Astrocyte (in vitro differentiated cells and primary cell): ENCODE measurements around the gene RAB8B. TPM values are rescaled to one million over a fixed set of nuclear protein-coding genes. Genes with fewer than 3 reads are reported as not detected.
A peak's percentile ranks its signal among the peaks of the same experiment; 100 is the strongest.

Experiments used
- DNase-seq: peaks from one replicate; pipeline ENCODE4 v3.0.0-alpha.2; 2010; ENCODE audit warnings: low read depth
- FAIRE-seq: peaks from 2 replicates; lab custom pipeline; 2011; peaks lifted over from hg19 to GRCh38; lab: Jason Lieb, UNC
- H2AFZ ChIP-seq: 2 replicates; pipeline ENCODE4 v1.6.0; 2012; ENCODE audit warnings: low read depth, low read length, inconsistent platforms
- H3K27ac ChIP-seq: 2 replicates; pipeline ENCODE4 v1.5.1; 2011; ENCODE audit warnings: low read depth, low read length, inconsistent platforms
- H3K27me3 ChIP-seq: 2 replicates; pipeline ENCODE4 v1.6.0; 2011; ENCODE audit warnings: low read length, inconsistent platforms; ENCODE audit not compliant: insufficient read depth
- H3K36me3 ChIP-seq: 2 replicates; pipeline ENCODE4 v1.5.1; 2011; ENCODE audit warnings: low read length, inconsistent platforms; ENCODE audit not compliant: insufficient read depth
- H3K4me1 ChIP-seq: 2 replicates; pipeline ENCODE4 v1.5.1; 2011; ENCODE audit warnings: low read length, inconsistent platforms; ENCODE audit not compliant: insufficient read depth
- H3K4me2 ChIP-seq: 2 replicates; pipeline ENCODE4 v1.6.0; 2012; ENCODE audit warnings: low read length, inconsistent platforms
- H3K4me3 ChIP-seq: 2 replicates; pipeline ENCODE4 v1.5.1; 2011; ENCODE audit warnings: low read depth, mild to moderate bottlenecking, low read length, inconsistent platforms; ENCODE audit not compliant: insufficient read depth
- H3K79me2 ChIP-seq: 2 replicates; pipeline ENCODE4 v1.6.0; 2012; ENCODE audit warnings: mild to moderate bottlenecking, low read length, inconsistent platforms; ENCODE audit not compliant: insufficient read depth
- H3K9ac ChIP-seq: 2 replicates; pipeline ENCODE4 v1.6.0; 2012; ENCODE audit warnings: mild to moderate bottlenecking, low read length, inconsistent platforms
- H3K9me3 ChIP-seq: 2 replicates; pipeline ENCODE4 v1.5.1; 2012; ENCODE audit warnings: low read depth, mild to moderate bottlenecking, low read length, inconsistent platforms; ENCODE audit not compliant: insufficient read depth
- H4K20me1 ChIP-seq: 2 replicates; pipeline ENCODE4 v1.6.0; 2012; ENCODE audit warnings: low read length, inconsistent platforms; ENCODE audit not compliant: insufficient read depth
- H3K27ac Mint-ChIP-seq: one replicate; pipeline ENCODE4 v1.8.0; 2021; ENCODE audit warnings: mild to moderate bottlenecking, mixed read lengths; ENCODE audit not compliant: unreplicated experiment
- H3K27me3 Mint-ChIP-seq: one replicate; pipeline ENCODE4 v1.8.0; 2021; ENCODE audit warnings: low read depth, mixed read lengths; ENCODE audit not compliant: unreplicated experiment
- H3K36me3 Mint-ChIP-seq: one replicate; pipeline ENCODE4 v1.8.0; 2021; ENCODE audit warnings: low read depth, mixed read lengths; ENCODE audit not compliant: unreplicated experiment
- H3K4me1 Mint-ChIP-seq: one replicate; pipeline ENCODE4 v1.8.0; 2021; ENCODE audit warnings: low read depth, mixed read lengths; ENCODE audit not compliant: unreplicated experiment
- H3K4me3 Mint-ChIP-seq: one replicate; pipeline ENCODE4 v1.8.0; 2021; ENCODE audit warnings: mild to moderate bottlenecking, moderate library complexity, mixed read lengths; ENCODE audit not compliant: unreplicated experiment
- H3K9me3 Mint-ChIP-seq: one replicate; pipeline ENCODE4 v1.8.0; 2021; ENCODE audit warnings: mild to moderate bottlenecking, mixed read lengths; ENCODE audit not compliant: unreplicated experiment
- CTCF ChIP-seq: IDR thresholded peaks from 2 replicates; pipeline ENCODE4 v1.5.1; 2011; ENCODE audit warnings: low read depth, mild to moderate bottlenecking, inconsistent platforms, low read length, moderate library complexity; ENCODE audit not compliant: insufficient read depth
- EZH2 ChIP-seq: IDR thresholded peaks from 2 replicates; pipeline ENCODE4 v1.6.1; 2012; ENCODE audit warnings: mild to moderate bottlenecking, low read length, inconsistent platforms; ENCODE audit not compliant: insufficient read depth
- total RNA-seq: library from RNA; stranded (reverse); gene quantifications from 2 replicates; pipeline ENCODE4 v1.2.1, GENCODE V29; 2021

Gene RAB8B
- total RNA-seq, 1 donor from 2014 or later: 49.3 TPM

DNA sequence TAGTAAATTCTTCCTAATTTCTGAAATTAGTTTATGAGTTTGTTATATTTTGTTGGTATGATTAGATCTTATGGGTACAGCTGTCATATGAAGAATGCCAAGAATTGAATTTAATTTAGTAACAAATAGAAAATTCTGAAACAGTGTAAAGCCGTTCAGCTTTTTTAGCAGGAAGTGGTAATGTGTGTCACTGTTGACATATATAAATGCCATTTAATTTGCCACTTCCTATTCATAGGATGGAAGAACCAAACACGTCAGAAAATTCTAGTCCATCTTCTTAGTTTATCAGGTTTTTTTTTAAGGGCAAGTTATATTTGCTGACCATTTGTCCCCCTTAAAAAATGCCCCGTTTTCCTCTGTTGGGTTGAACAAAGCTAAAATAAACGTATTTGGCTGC is 43.0 kb downstream of the RAB8B start:
- peaks cover 52% of the 10 kb centered on the region for H3K4me1 Mint-ChIP-seq

DNA sequence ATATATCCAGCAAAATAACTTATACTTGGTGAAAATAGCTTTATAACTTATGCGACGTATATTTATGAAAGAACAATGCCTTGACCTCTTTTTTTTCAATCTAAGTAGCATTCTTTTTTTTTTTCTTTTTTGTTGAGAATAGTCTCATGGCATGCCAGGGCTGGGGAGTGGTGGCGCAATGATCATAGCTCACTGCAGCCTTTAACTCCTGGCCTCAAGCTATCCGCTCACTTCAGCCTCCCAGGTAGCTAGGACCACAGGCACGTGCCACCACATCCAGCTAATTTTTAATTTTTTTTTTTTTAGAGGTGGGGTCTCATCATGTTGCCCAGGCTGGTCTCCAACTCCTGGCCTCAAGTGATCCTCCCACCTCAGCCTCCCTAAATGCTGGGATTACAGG is 43.5 kb downstream of the RAB8B start:
- Mint-ChIP-seq H3K27me3 (no peaks in the 10 kb centered on the region), H3K4me1 (peaks cover 52% of the 10 kb centered on the region), H3K27ac (no peak overlapping the region), H3K36me3 (peaks cover 4% of the 10 kb centered on the region), H3K9me3 (no peaks in the 10 kb centered on the region), H3K4me3 (no peak overlapping the region)
- DNase-seq (no peak), FAIRE-seq (no peak)
- TF ChIP-seq EZH2 (no peak), CTCF (no peak)
- Histone ChIP-seq H3K4me3 (no peak overlapping the region), H3K27ac (peak overlapping the region; percentile 94), H3K9ac (peak overlapping the region; percentile 33), H3K79me2 (peaks cover 21% of the 10 kb centered on the region), H3K4me1 (peaks cover 32% of the 10 kb centered on the region), H2AFZ (no peak overlapping the region), H3K36me3 (no peaks in the 10 kb centered on the region), H4K20me1 (no peaks in the 10 kb centered on the region), H3K27me3 (no peaks in the 10 kb centered on the region), H3K4me2 (peak overlapping the region; percentile 66), H3K9me3 (no peaks in the 10 kb centered on the region)

More for the DNA sequence above, 43.0 kb downstream of the RAB8B start:
- TF ChIP-seq CTCF (no peak), EZH2 (no peak)
- no peak for DNase-seq
- Histone ChIP-seq H3K36me3 (no peaks in the 10 kb centered on the region), H3K4me2 (peak overlapping the region; percentile 48), H3K4me3 (no peak overlapping the region), H3K79me2 (peaks cover 17% of the 10 kb centered on the region), H3K27me3 (no peaks in the 10 kb centered on the region), H3K9ac (no peak overlapping the region), H2AFZ (no peak overlapping the region), H3K9me3 (no peaks in the 10 kb centered on the region), H3K27ac (no peak overlapping the region), H4K20me1 (no peaks in the 10 kb centered on the region), H3K4me1 (peaks cover 32% of the 10 kb centered on the region)
- Mint-ChIP-seq H3K27me3 (no peaks in the 10 kb centered on the region), H3K27ac (no peak overlapping the region), H3K36me3 (peaks cover 1% of the 10 kb centered on the region), H3K9me3 (no peaks in the 10 kb centered on the region), H3K4me3 (no peak overlapping the region)
- FAIRE-seq: no peak

GRCh38 chr15:63233667-63234423 is 44.4 kb downstream of the RAB8B start:
- peak; percentile 79 for FAIRE-seq
- Histone ChIP-seq H3K9ac (peak overlapping the region; percentile 76), H3K79me2 (peaks cover 26% of the 10 kb centered on the region)

More at GRCh38 chr15:63233667-63234423, 44.4 kb downstream of the RAB8B start:
- Histone ChIP-seq H3K27ac (peak overlapping the region; percentile 94), H3K4me3 (peak overlapping the region; percentile 18), H2AFZ (no peak overlapping the region), H3K9me3 (no peaks in the 10 kb centered on the region), H3K4me2 (peak overlapping the region; percentile 66), H3K4me1 (peaks cover 35% of the 10 kb centered on the region), H4K20me1 (no peaks in the 10 kb centered on the region), H3K27me3 (no peaks in the 10 kb centered on the region), H3K36me3 (no peaks in the 10 kb centered on the region)
- no peaks in the 10 kb centered on the region for H3K27me3 Mint-ChIP-seq
- H3K36me3 Mint-ChIP-seq: peaks cover 6% of the 10 kb centered on the region
- H3K4me3 Mint-ChIP-seq: peak overlapping the region; percentile 61
- no peak for TF ChIP-seq CTCF
- TF ChIP-seq EZH2: no peak
- no peaks in the 10 kb centered on the region for H3K9me3 Mint-ChIP-seq
- peak; percentile 88 for DNase-seq
- peak overlapping the region; percentile 93 for H3K27ac Mint-ChIP-seq
- H3K4me1 Mint-ChIP-seq: peaks cover 57% of the 10 kb centered on the region
